K562 (cell line): ENCODE measurements around the gene DDX41. TPM values are rescaled to one million over a fixed set of nuclear protein-coding genes. Genes with fewer than 3 reads are reported as not detected.
A peak's percentile ranks its signal among the peaks of the same experiment; 100 is the strongest.

Experiments
- CREB3 ChIP-seq: fragments of 450-650 bp; conservative IDR thresholded peaks from 2 replicates; pipeline ENCODE4 v1.6.1; 2016; ENCODE audit warnings: missing genetic modification characterization, low read depth, mild to moderate bottlenecking, missing compliant biosample characterization, moderate library complexity
- CTBP1 ChIP-seq: fragments of 450-650 bp; IDR thresholded peaks from 2 replicates; pipeline ENCODE4 v1.6.1; 2016; ENCODE audit warnings: borderline replicate concordance
- DACH1 ChIP-seq: fragments of 450-650 bp; IDR thresholded peaks from 2 replicates; pipeline ENCODE4 v1.6.1; 2018; ENCODE audit not compliant: partially characterized antibody
- DMBX1 ChIP-seq: fragments of 250-450 bp; sonication (Bioruptor Pico); IDR thresholded peaks from 2 replicates; pipeline ENCODE4 v1.8.0; 2022; ENCODE audit warnings: inconsistent platforms, mild to moderate bottlenecking, moderate library complexity, borderline replicate concordance
- E2F4 ChIP-seq: sonication (generic); formaldehyde crosslinking; IDR thresholded peaks from 2 replicates; pipeline ENCODE4 v1.8.0; 2022; ENCODE audit warnings: mild to moderate bottlenecking, low read depth, missing genetic modification reagents
- ELK1 ChIP-seq: sonication (generic); formaldehyde crosslinking; IDR thresholded peaks from 2 replicates; pipeline ENCODE4 v1.8.1; 2022; ENCODE audit warnings: missing genetic modification reagents
- ESRRA ChIP-seq: fragments of 450-650 bp; IDR thresholded peaks from 2 replicates; pipeline ENCODE4 v1.6.1; 2014; ENCODE audit warnings: low read depth, mild to moderate bottlenecking, moderate library complexity, borderline replicate concordance
- GATAD2A ChIP-seq: fragments of 450-650 bp; IDR thresholded peaks from 2 replicates; pipeline ENCODE4 v1.6.1; 2017
- KLF6 ChIP-seq: fragments of 250-450 bp; sonication (Bioruptor Pico); IDR thresholded peaks from 2 replicates; pipeline ENCODE4 v1.4.0; 2020; ENCODE audit warnings: mild to moderate bottlenecking, moderate library complexity, borderline replicate concordance
- LEF1 ChIP-seq: fragments of 450-650 bp; IDR thresholded peaks from 2 replicates; pipeline ENCODE4 v1.6.1; 2016; ENCODE audit warnings: mild to moderate bottlenecking
- MTA3 ChIP-seq: fragments of 450-650 bp; formaldehyde crosslinking; IDR thresholded peaks from 2 replicates; pipeline ENCODE4 v1.6.1; 2017; ENCODE audit warnings: mild to moderate bottlenecking, borderline replicate concordance
- POLR2B ChIP-seq: fragments of 450-650 bp; IDR thresholded peaks from 2 replicates; pipeline ENCODE4 v1.6.1; 2018; ENCODE audit warnings: low read depth; ENCODE audit not compliant: partially characterized antibody
- SMARCA4 ChIP-seq: fragments of 450-650 bp; IDR thresholded peaks from 2 replicates; pipeline ENCODE4 v1.6.1; 2016
- SMC3 ChIP-seq: conservative IDR thresholded peaks from 2 replicates; pipeline ENCODE4 v1.6.1; 2011; ENCODE audit warnings: low read depth, low read length, improper control_type of control experiment; ENCODE audit not compliant: insufficient read depth
- SP2 ChIP-seq: IDR thresholded peaks from 2 replicates; pipeline ENCODE4 v1.6.1; 2011; ENCODE audit warnings: mild to moderate bottlenecking, low read depth, low read length, moderate library complexity; ENCODE audit not compliant: poor library complexity, severe bottlenecking; ENCODE audit errors: extremely low read depth
- TFAM ChIP-seq: fragments of 250-450 bp; sonication (Bioruptor Pico); conservative IDR thresholded peaks from 2 replicates; pipeline ENCODE4 v1.5.0; 2021; ENCODE audit warnings: mild to moderate bottlenecking, moderate library complexity
- TGIF2 ChIP-seq: sonication (generic); formaldehyde crosslinking; IDR thresholded peaks from 2 replicates; pipeline ENCODE4 v1.8.1; 2022; ENCODE audit warnings: mild to moderate bottlenecking, missing genetic modification reagents, moderate library complexity
- ZBTB7A ChIP-seq: IDR thresholded peaks from 2 replicates; pipeline ENCODE4 v1.6.1; 2011; ENCODE audit warnings: low read depth, mild to moderate bottlenecking, low read length, moderate library complexity, borderline replicate concordance; ENCODE audit not compliant: control insufficient read depth
- ZFP30 ChIP-seq: fragments of 250-450 bp; sonication (Bioruptor Pico); IDR thresholded peaks from 2 replicates; pipeline ENCODE4 v1.8.0; 2022; ENCODE audit warnings: moderate library complexity, mild to moderate bottlenecking, inconsistent platforms, borderline replicate concordance
- ZNF24 ChIP-seq: fragments of 450-650 bp; IDR thresholded peaks from 2 replicates; pipeline ENCODE4 v1.6.1; 2016
- polyA plus RNA-seq, 8 experiments: library from polyadenylated mRNA; depleted of rRNA in 4 of 8; stranded (reverse) in 5 of 8; unstranded in 3 of 8; fragments of >200 nt; fragmentation: Nextera tagmentation in 2 of 8; fragmentation: Illumina TruSeq in 1 of 8; extraction: Ambion mirVana in 2 of 8; extraction: Trizol in 1 of 8; gene quantifications; 2 replicates each; pipeline versions ENCODE4 v1.2.1 to v1.2.3, GENCODE V29; 2011 to 2014; ENCODE audit warnings: inconsistent platforms in 1 of 8, missing spikeins in 1 of 8
- total RNA-seq, 7 experiments: library from RNA; depleted of rRNA in 6 of 7; stranded (reverse); fragments of >200 nt in 6 of 7; fragmentation: Illumina TruSeq in 2 of 7; extraction: Trizol in 2 of 7; gene quantifications; 2 replicates each; pipeline versions ENCODE4 v1.2.1 to v1.2.3, GENCODE V29; 2011 to 2021; ENCODE audit warnings: low replicate concordance in 1 of 7
- TF ChIP-seq, protein P1 (sequence below): fragments of 450-650 bp; IDR thresholded peaks from 2 replicates; pipeline ENCODE4 v1.6.1; 2017; ENCODE audit warnings: mild to moderate bottlenecking, moderate library complexity
- TF ChIP-seq, protein P2 (sequence below), 2 experiments: fragments of 250-450 bp in 1 of 2; fragments of 450-650 bp in 1 of 2; sonication (Bioruptor Pico) in 1 of 2; IDR thresholded peaks; 2 replicates each; pipeline versions ENCODE4 v1.6.1 to v1.8.0; 2016 to 2021; ENCODE audit warnings: mild to moderate bottlenecking in 2 of 2, moderate library complexity in 2 of 2, missing compliant biosample characterization in 1 of 2, missing genetic modification characterization in 1 of 2

Gene DDX41
- total and polyA plus RNA-seq, 9 of the 15 experiments (the other 6 are each of a cell fraction or from before 2014, with no cell fraction given) = 38.2 to 284 (median 116) TPM

DNA sequence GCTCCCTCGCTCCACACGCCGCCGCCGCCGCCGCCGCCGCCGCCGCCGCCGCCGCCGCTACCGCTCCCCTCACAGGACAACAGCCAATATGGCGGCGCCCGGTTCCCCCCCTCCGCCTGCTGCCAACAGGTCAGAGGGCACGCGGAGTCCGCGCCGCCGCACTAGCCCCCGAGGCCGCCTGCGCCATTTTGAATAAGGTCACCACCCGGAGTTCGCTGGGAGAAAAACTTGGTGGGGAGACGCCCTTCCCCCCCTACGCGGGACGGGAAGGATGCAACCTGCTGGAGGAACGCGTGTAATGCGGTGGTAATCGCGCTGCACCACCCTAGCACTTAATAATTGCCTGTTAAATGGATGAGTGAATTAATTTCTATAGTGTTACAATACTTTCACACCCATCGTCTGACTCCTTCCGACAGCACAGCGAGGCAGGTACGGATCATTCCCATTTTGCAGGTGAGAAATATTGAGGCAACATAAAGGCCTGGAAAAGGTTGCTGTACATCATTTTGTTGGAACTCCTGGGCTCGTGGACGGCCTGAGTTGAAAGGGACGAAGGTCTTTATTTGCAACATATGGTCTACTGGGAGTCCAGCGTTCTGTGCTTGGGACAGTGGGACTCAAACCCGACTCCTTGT, 37.8 kb upstream of the DDX41 start, which contains the start of gene FAM193B (continued):
- TF ChIP-seq KLF6 (CRISPR knock-in tag) = peak; percentile 71; the same call in 1 of the 2 replicates
- no peak for TF ChIP-seq ZNF24
- TF ChIP-seq DMBX1 = 0 out of 2 replicates have a peak, but pooled peaks have one; percentile 48
- no peak for TF ChIP-seq ZBTB7A
- TF ChIP-seq TFAM (CRISPR knock-in tag) = no peak
- no peak for TF ChIP-seq POLR2B
- TF ChIP-seq CTBP1 = peak; percentile 57; the same call in 1 of the 2 replicates
- TF ChIP-seq, protein P1, sequence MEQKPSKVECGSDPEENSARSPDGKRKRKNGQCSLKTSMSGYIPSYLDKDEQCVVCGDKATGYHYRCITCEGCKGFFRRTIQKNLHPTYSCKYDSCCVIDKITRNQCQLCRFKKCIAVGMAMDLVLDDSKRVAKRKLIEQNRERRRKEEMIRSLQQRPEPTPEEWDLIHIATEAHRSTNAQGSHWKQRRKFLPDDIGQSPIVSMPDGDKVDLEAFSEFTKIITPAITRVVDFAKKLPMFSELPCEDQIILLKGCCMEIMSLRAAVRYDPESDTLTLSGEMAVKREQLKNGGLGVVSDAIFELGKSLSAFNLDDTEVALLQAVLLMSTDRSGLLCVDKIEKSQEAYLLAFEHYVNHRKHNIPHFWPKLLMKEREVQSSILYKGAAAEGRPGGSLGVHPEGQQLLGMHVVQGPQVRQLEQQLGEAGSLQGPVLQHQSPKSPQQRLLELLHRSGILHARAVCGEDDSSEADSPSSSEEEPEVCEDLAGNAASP = no peak
- TF ChIP-seq MTA3 = peak; percentile 72; the same call in 1 of the 2 replicates
- TF ChIP-seq LEF1 = no peak
- no peak for TF ChIP-seq SMC3
- peak; percentile 35 for TF ChIP-seq DACH1
- TF ChIP-seq TGIF2 (CRISPR knock-in tag) = no peak
- no peak for TF ChIP-seq GATAD2A
- TF ChIP-seq ZFP30 (CRISPR knock-in tag) = no peak
- TF ChIP-seq, protein P2, sequence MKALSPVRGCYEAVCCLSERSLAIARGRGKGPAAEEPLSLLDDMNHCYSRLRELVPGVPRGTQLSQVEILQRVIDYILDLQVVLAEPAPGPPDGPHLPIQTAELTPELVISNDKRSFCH (CRISPR knock-in tag; IDR thresholded peaks at IDR 0.05) = no peak
- TF ChIP-seq, protein P2 (tag; IDR thresholded peaks at IDR 0.05) = 0 out of 2 replicates have a peak, but pooled peaks have one; percentile 37
- no peak for TF ChIP-seq ELK1 (CRISPR knock-in tag)
- TF ChIP-seq E2F4 (CRISPR knock-in tag) = no peak
- no peak for TF ChIP-seq ESRRA
- no peak for TF ChIP-seq CREB3 (tag)
- TF ChIP-seq SMARCA4 = peak; percentile 29; the same call in 1 of the 2 replicates
- no peak for TF ChIP-seq SP2
